Loucy (cell line): ENCODE measurements around the gene VILL.
A peak's percentile ranks its signal among the peaks of the same experiment; 100 is the strongest.

Source experiments
- H2AFZ ChIP-seq: fragments of 200-600 bp; sonication (generic); 2 replicates; pipeline ENCODE4 v1.6.0; 2016; ENCODE audit warnings: antibody characterized with exemption, mild to moderate bottlenecking, low read length, moderate library complexity
- H3F3A ChIP-seq: fragments of 200-600 bp; 2 replicates; pipeline ENCODE4 v1.6.0; 2016; ENCODE audit warnings: antibody characterized with exemption, low read depth, mild to moderate bottlenecking
- H3K27me3 ChIP-seq: fragments of 200-600 bp; sonication (generic); 2 replicates; pipeline ENCODE4 v1.6.1; 2014; ENCODE audit warnings: low read length, mild to moderate bottlenecking; ENCODE audit not compliant: insufficient read depth, poor library complexity, severe bottlenecking
- H3K36me3 ChIP-seq: fragments of 200-600 bp; sonication (generic); 2 replicates; pipeline ENCODE4 v1.6.1; 2016; ENCODE audit warnings: low read length; ENCODE audit not compliant: insufficient read depth
- H3K4me1 ChIP-seq: fragments of 200-600 bp; sonication (generic); 2 replicates; pipeline ENCODE4 v1.5.1; 2014; ENCODE audit warnings: low read length, mild to moderate bottlenecking; ENCODE audit not compliant: insufficient read depth, poor library complexity, severe bottlenecking
- H3K4me2 ChIP-seq: fragments of 200-600 bp; sonication (generic); 2 replicates; pipeline ENCODE4 v1.6.0; 2014; ENCODE audit warnings: antibody characterized with exemption, low read length, low read depth, mild to moderate bottlenecking; ENCODE audit not compliant: poor library complexity, severe bottlenecking
- H3K4me3 ChIP-seq: fragments of 200-600 bp; sonication (generic); 2 replicates; pipeline ENCODE4 v1.5.1; 2014; ENCODE audit warnings: low read length, mild to moderate bottlenecking, mixed read lengths; ENCODE audit not compliant: poor library complexity, severe bottlenecking
- H3K79me2 ChIP-seq: fragments of 200-600 bp; sonication (generic); 2 replicates; pipeline ENCODE4 v1.6.1; 2014; ENCODE audit warnings: low read length; ENCODE audit not compliant: insufficient read depth
- H3K9ac ChIP-seq: fragments of 200-600 bp; sonication (generic); 2 replicates; pipeline ENCODE4 v1.6.0; 2014; ENCODE audit warnings: mild to moderate bottlenecking, low read depth, low read length, moderate library complexity; ENCODE audit not compliant: poor library complexity, severe bottlenecking
- H3K9me2 ChIP-seq: fragments of 200-600 bp; sonication (generic); replicated peaks from 2 replicates; pipeline ENCODE4 v1.6.1; 2016; ENCODE audit warnings: low read depth, low read length, mixed read lengths
- H3K9me3 ChIP-seq: fragments of 200-600 bp; sonication (generic); 2 replicates; pipeline ENCODE4 v1.6.1; 2014; ENCODE audit warnings: mild to moderate bottlenecking, antibody characterized with exemption, low read length, low read depth; ENCODE audit not compliant: insufficient read depth
- H4K20me1 ChIP-seq: fragments of 200-600 bp; sonication (generic); 2 replicates; pipeline ENCODE4 v1.6.0; 2014; ENCODE audit warnings: antibody characterized with exemption, low read length, mild to moderate bottlenecking; ENCODE audit not compliant: insufficient read depth, poor library complexity, severe bottlenecking
- EZH2phosphoT487 ChIP-seq: fragments of 200-600 bp; IDR thresholded peaks from 2 replicates; pipeline ENCODE4 v1.6.1; 2018; ENCODE audit warnings: antibody characterized with exemption, mild to moderate bottlenecking, moderate library complexity, borderline replicate concordance
- TF ChIP-seq, protein P1 (sequence below): fragments of 200-600 bp; sonication (generic); conservative IDR thresholded peaks from 2 replicates; pipeline ENCODE4 v1.5.1; 2014; ENCODE audit warnings: mild to moderate bottlenecking, antibody characterized with exemption, low read length

The VILL gene

DNA sequence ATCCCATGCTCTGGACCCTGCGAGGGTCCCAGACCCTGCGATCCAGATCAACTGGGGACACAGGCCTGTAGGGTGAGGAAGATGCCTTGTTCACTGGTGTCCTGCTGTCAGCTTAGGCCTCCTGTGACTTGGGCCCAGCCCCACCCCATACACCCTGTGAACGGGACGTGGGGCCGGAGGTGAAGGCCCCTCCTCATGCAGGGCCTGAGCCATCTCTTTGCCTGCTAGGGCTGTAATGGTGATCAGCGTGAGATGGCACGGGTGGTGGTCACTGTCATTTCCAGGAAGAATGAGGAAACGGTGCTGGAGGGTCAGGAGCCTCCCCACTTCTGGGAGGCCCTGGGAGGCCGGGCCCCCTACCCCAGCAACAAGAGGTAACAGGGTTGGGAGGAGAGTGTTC, 12.4 kb downstream of the VILL start:
- Histone ChIP-seq H2AFZ (no peak overlapping the region), H3K4me1 (no peaks in the 10 kb centered on the region), H3K27me3 (no peaks in the 10 kb centered on the region), H3K9ac (no peak overlapping the region), H3K4me2 (no peak overlapping the region), H3K9me2 (no peaks in the 10 kb centered on the region), H3K36me3 (peaks cover 22% of the 10 kb centered on the region; the same call in 1 of the 2 replicates), H3K4me3 (no peak overlapping the region), H3K9me3 (no peaks in the 10 kb centered on the region), H3K79me2 (no peaks in the 10 kb centered on the region), H3F3A (no peaks in the 10 kb centered on the region), H4K20me1 (no peaks in the 10 kb centered on the region)
- no peak for TF ChIP-seq EZH2phosphoT487
- TF ChIP-seq, protein P1, sequence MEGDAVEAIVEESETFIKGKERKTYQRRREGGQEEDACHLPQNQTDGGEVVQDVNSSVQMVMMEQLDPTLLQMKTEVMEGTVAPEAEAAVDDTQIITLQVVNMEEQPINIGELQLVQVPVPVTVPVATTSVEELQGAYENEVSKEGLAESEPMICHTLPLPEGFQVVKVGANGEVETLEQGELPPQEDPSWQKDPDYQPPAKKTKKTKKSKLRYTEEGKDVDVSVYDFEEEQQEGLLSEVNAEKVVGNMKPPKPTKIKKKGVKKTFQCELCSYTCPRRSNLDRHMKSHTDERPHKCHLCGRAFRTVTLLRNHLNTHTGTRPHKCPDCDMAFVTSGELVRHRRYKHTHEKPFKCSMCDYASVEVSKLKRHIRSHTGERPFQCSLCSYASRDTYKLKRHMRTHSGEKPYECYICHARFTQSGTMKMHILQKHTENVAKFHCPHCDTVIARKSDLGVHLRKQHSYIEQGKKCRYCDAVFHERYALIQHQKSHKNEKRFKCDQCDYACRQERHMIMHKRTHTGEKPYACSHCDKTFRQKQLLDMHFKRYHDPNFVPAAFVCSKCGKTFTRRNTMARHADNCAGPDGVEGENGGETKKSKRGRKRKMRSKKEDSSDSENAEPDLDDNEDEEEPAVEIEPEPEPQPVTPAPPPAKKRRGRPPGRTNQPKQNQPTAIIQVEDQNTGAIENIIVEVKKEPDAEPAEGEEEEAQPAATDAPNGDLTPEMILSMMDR, result no peak

DNA sequence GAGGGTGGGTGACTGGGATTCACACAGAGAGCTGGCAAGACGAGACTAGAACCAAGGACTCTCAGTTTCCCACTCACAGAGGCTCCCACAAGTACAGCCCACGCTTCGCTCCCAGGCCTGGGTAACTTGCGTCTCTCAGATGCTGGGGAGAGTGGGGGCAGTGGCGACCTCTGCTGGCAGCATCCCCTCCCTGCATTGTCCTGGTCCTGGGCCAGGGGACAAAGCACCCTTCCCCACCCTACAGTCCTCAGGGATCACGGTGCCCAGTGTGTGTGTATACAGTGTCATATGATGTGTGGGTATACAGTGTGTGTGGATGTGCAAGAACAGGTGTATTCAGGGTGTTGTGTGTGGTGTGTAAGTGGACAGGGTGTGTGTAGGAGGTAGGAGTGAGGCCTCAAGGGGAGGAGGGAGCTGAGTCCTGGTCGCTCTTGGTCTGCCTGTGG, 12.8 kb downstream of the VILL start:
- Histone ChIP-seq H4K20me1 (no peaks in the 10 kb centered on the region), H2AFZ (no peak overlapping the region), H3K4me1 (no peaks in the 10 kb centered on the region), H3K4me3 (no peak overlapping the region), H3K79me2 (no peaks in the 10 kb centered on the region), H3K27me3 (no peaks in the 10 kb centered on the region), H3K9ac (no peak overlapping the region), H3K9me3 (no peaks in the 10 kb centered on the region), H3K36me3 (peaks cover 22% of the 10 kb centered on the region; the same call in 1 of the 2 replicates), H3K4me2 (no peak overlapping the region), H3K9me2 (no peaks in the 10 kb centered on the region), H3F3A (no peaks in the 10 kb centered on the region)
- TF ChIP-seq, protein P1, result peak; percentile 99
- no peak for TF ChIP-seq EZH2phosphoT487

DNA sequence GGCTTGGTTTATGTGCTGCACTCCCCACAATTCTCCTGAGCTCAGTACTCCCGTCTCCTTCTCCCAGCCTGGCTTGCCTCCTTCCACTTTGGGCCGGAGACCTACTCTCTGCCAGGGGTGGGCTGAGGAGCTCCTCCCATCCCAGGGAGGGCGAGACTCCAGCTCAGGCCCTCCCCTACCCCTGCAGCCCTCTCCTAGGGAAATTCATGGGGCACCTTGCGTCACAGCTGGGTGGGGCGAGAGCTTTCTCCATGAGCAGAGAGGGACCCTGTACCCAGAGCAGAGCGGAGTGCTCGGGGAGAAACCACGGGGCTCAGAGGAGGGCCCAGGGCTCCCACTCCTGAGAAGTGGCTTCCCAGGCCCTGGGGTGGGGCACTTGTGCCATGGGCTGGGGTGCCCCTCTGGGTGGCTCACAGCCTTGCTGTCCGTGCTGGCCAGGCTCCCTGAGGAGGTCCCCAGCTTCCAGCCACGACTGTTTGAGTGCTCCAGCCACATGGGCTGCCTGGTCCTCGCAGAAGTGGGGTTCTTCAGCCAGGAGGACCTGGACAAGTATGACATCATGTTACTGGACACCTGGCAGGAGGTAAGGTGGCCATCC, 13.3 kb downstream of the VILL start:
- no peaks in the 10 kb centered on the region for H4K20me1 ChIP-seq
- H3K79me2 ChIP-seq, result no peaks in the 10 kb centered on the region
- H3K9me3 ChIP-seq, result no peaks in the 10 kb centered on the region
- TF ChIP-seq, protein P1, result no peak
- no peak for TF ChIP-seq EZH2phosphoT487
- H3K27me3 ChIP-seq, result no peaks in the 10 kb centered on the region
- no peak overlapping the region for H3K4me2 ChIP-seq
- H3K9me2 ChIP-seq, result no peaks in the 10 kb centered on the region
- no peaks in the 10 kb centered on the region for H3K4me1 ChIP-seq
- H2AFZ ChIP-seq, result no peak overlapping the region
- no peak overlapping the region for H3K9ac ChIP-seq
- no peaks in the 10 kb centered on the region for H3F3A ChIP-seq
- no peak overlapping the region for H3K4me3 ChIP-seq
- peaks cover 22% of the 10 kb centered on the region; the same call in 1 of the 2 replicates for H3K36me3 ChIP-seq
